ENCODE results near the gene GNAT1. TPM values are rescaled to one million over a fixed set of nuclear protein-coding genes. Genes with fewer than 3 reads are reported as not detected.

GNAT1 gene
- total and polyA plus RNA-seq, 2 of the 13 experiments (the other 11 are each of a cell fraction or from before 2014, with no cell fraction given), result 0.15 TPM; not detected in 1

GRCh38 chr3:50239649-50240048 is 48.2 kb downstream of the GNAT1 start:
- in situ Hi-C loops (cut with HindIII; ENCODE audit: extremely low pct_ligation_motif_present, low pct_unique_long_range_greater_than_20kb), result no loop called here
- no peak overlapping the region for H3K27ac ChIP-seq (ENCODE audit: extremely low read length, insufficient read depth, low read length)
- 90% methylated on average over 4 of the region's 4 CpGs for WGBS (ENCODE audit: low lambda C conversion rate)
- no peak overlapping the region for H3K9ac ChIP-seq (ENCODE audit: insufficient read depth, low read depth, low read length)
- no peaks in the 10 kb centered on the region for H3K9me3 ChIP-seq (ENCODE audit: low read length)
- no peak overlapping the region for H3K4me3 ChIP-seq (replicated peaks in 1 of 3; ENCODE audit: insufficient read depth in 1 of 3, low read depth in 2 of 3, low read length in 3 of 3)
- H3K27me3 ChIP-seq (ENCODE audit: control insufficient read depth in 1 of 2, insufficient read depth in 2 of 2, low read length in 2 of 2), result no peaks in the 10 kb centered on the region; a peak in 1 of 5 replicates
- peaks cover 32% of the 10 kb centered on the region for H3K79me2 ChIP-seq (ENCODE audit: insufficient read depth, low read length)
- no peak for FAIRE-seq
- no peaks in the 10 kb centered on the region for H4K20me1 ChIP-seq (ENCODE audit: insufficient read depth, low read length)
- 0 out of 5 replicates have a peak, but pooled peaks cover 0 to 2% of the 10 kb centered on the region in 2 experiments for H3K36me3 ChIP-seq (replicated peaks in 1 of 2; ENCODE audit: control insufficient read depth in 1 of 2, insufficient read depth in 2 of 2, low read length in 2 of 2)
- no peak overlapping the region for H3K4me2 ChIP-seq (ENCODE audit: low read depth, low read length)
- TF ChIP-seq AKNA (CRISPR knock-in tag; IDR thresholded peaks at IDR 0.05; ENCODE audit: borderline replicate concordance) (no peak), TCF7L2 (IDR thresholded peaks at IDR 0.05; ENCODE audit: low read depth, low read length) (no peak), RELA (CRISPR knock-in tag; IDR thresholded peaks at IDR 0.05) (no peak), KMT2A (CRISPR knock-in tag; IDR thresholded peaks at IDR 0.05) (no peak), ATM (IDR thresholded peaks at IDR 0.05; ENCODE audit: borderline replicate concordance) (no peak), E2F2 (CRISPR knock-in tag; IDR thresholded peaks at IDR 0.05; ENCODE audit: borderline replicate concordance) (no peak), AFF4 (CRISPR knock-in tag; IDR thresholded peaks at IDR 0.05) (no peak), XRCC5 (optimal IDR thresholded peaks at IDR 0.05; ENCODE audit: low read length) (no peak), MED13 (CRISPR knock-in tag; IDR thresholded peaks at IDR 0.05) (no peak)
- TF ChIP-seq, protein P1, sequence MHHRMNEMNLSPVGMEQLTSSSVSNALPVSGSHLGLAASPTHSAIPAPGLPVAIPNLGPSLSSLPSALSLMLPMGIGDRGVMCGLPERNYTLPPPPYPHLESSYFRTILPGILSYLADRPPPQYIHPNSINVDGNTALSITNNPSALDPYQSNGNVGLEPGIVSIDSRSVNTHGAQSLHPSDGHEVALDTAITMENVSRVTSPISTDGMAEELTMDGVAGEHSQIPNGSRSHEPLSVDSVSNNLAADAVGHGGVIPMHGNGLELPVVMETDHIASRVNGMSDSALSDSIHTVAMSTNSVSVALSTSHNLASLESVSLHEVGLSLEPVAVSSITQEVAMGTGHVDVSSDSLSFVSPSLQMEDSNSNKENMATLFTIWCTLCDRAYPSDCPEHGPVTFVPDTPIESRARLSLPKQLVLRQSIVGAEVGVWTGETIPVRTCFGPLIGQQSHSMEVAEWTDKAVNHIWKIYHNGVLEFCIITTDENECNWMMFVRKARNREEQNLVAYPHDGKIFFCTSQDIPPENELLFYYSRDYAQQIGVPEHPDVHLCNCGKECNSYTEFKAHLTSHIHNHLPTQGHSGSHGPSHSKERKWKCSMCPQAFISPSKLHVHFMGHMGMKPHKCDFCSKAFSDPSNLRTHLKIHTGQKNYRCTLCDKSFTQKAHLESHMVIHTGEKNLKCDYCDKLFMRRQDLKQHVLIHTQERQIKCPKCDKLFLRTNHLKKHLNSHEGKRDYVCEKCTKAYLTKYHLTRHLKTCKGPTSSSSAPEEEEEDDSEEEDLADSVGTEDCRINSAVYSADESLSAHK (CRISPR knock-in tag; IDR thresholded peaks at IDR 0.05; ENCODE audit: borderline replicate concordance), result no peak
- intact Hi-C loops (cut with micrococcal nuclease; ENCODE audit: unreplicated experiment), result no loop called here
- H3K4me1 ChIP-seq (ENCODE audit: insufficient read depth, low read length), result peaks cover 37% of the 10 kb centered on the region
- POLR2A ChIA-PET, result no interaction called here
- CTCF ChIA-PET (ENCODE audit: low intra/inter-chr PET ratio, low total read pairs), result no interaction called here
- no peak overlapping the region for H2AFZ ChIP-seq (ENCODE audit: low read length)
- no peak for ATAC-seq
- BruUV-seq (replicated peaks), result no TSS peak
- DNase-seq (ENCODE audit: low spot score), result no peak

Measured in HepG2 (cell line).